NCI-H526 (cell line): ENCODE data around the gene DNAJB12.
"Not testable (repeated sequence)": the region's sequence is repeated elsewhere in the genome, so short reads cannot be mapped to it uniquely, and the experiment has no call there.

Experiments
- DNase-seq, 2 experiments: peaks; one replicate each; lab custom pipeline; 2025; lab: John Stamatoyannopoulos, UW

DNAJB12 gene

GRCh38 chr10:72331575-72332422 lies 22.9 kb downstream of the DNAJB12 start:
- DNase-seq = peak; percentile 92 to 96

GRCh38 chr10:72330069-72330426 lies 24.7 kb downstream of the DNAJB12 start:
- DNase-seq = no peak

DNA sequence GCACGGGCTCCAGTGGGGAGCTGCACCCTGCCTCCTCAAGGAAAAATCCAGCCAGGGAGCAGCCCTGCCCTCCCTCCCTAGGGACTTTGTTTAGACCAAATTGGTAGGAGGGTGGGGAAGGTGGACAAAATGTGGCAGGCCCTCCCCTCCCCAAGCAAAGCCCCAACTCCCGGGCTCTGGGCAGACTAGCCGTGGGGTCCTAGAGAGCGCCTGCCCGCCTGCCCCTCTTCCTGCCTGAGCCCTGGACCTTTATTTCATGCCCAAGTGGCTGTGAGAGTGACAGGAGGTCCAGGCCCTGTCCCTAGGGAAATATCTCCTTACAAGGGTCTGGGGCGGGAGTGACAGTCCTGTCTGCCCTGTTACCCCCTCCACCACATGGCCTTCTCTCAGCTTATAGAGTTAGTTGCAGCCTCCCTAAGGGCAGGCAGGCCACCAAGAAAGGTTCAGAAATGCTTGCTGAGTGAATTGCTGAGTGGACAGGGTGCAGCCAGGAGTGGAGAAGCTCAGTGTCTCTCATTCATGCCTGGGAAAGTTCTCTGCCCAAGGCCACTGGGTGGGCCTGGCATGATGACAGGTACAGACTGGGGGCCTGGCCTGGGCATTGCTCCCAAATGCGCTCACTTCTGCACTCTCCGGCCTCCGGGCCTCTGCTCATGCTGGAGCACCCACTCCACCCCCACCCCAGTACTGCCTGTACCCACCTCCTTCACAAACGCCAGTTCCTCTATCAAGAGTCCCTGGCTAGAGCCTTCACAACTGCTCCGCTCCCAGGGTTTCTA lies 25.2 kb downstream of the DNAJB12 start:
- no peak for DNase-seq

- DNase-seq = no peak
Measured at GRCh38 chr10:72328829-72329204, 25.9 kb downstream of the DNAJB12 start.

GRCh38 chr10:72328045-72328828 lies 26.5 kb downstream of the DNAJB12 start:
- DNase-seq = peak in 1 of 2 experiments; percentile 67

DNA sequence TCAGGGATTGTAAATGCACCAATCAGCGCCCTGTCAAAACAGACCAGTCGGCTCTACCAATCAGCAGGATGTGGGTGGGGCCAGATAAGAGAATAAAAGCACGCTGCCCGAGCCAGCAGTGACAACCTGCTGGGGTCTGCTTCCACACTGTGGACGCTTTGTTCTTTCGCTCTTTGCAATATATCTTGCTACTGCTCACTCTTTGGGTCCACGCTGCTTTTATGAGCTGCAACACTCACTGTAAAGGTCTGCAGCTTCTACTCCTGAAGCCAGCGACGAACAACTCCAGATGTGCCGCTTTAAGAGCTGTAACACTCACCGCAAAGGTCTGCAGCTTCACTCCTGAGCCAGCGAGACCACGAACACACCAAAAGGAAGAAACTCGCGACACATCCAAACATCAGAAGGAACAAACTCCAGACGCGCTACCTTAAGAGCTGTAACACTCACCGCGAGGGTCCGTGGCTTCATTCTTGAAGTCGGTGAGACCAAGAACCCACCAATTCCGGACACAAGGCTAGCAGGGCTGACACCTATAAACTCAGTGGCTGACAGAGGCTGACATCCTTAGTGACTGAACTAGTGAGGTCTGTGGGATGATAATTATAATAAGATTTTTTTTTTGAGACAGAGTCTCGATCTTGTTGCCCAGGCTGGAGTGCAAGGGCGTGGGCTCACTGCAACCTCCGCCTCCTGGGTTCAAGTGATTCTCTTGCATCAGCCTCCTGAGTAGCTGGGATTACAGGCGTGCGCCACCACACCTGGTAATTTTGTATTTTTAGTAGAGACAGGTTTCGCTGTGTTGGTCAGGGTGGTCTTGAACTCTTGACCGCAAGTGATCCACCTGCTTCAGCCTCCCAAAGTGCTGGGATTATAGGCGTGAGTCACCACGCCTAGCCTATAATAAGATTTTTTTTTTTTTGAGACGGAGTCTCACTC lies 27.8 kb downstream of the DNAJB12 start:
- DNase-seq = not testable (repeated sequence)

- DNase-seq = peak; percentile 64 to 87
Measured at GRCh38 chr10:72325243-72326175, 29.2 kb downstream of the DNAJB12 start.

GRCh38 chr10:72323771-72324191 lies 30.9 kb downstream of the DNAJB12 start:
- no peak for DNase-seq

DNA sequence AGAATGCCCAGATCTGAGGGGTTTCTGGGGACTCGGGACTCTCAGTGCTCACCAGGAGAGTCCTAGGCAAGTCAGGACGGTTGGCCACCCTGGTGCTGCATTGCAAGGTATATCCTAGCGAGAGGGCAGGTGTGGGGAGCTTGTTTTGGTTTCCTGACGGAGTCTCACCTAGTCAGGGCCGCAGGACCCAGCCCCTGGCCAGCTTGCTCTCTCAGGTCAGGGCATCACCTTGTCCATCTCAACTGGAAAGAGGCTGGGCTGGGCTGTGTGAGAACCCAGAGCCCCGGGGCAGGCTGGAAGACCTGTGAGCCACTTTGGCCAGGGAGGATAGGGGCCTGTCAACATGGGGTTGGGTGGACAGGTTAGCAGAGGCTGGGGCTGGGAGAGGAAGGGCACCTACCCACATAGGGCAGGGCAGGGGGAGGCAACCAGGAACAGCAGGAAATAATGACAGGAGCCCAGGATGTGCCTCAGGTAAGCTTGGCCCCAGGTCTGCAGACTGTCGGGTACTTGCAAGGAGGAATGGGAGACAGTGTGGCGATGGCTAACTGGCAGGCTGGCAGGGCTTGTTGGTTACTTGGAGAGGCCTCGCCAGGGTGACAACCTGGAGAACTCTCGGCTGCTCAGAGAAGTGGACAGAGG lies 31.5 kb downstream of the DNAJB12 start:
- DNase-seq = no peak

- DNase-seq = no peak
Measured at GRCh38 chr10:72322280-72323058, 32.2 kb downstream of the DNAJB12 start.

GRCh38 chr10:72322030-72322279 lies 32.8 kb downstream of the DNAJB12 start:
- DNase-seq = no peak

- DNase-seq = peak in 1 of 2 experiments; percentile 55
Measured at GRCh38 chr10:72321248-72322029, 33.3 kb downstream of the DNAJB12 start.

DNA sequence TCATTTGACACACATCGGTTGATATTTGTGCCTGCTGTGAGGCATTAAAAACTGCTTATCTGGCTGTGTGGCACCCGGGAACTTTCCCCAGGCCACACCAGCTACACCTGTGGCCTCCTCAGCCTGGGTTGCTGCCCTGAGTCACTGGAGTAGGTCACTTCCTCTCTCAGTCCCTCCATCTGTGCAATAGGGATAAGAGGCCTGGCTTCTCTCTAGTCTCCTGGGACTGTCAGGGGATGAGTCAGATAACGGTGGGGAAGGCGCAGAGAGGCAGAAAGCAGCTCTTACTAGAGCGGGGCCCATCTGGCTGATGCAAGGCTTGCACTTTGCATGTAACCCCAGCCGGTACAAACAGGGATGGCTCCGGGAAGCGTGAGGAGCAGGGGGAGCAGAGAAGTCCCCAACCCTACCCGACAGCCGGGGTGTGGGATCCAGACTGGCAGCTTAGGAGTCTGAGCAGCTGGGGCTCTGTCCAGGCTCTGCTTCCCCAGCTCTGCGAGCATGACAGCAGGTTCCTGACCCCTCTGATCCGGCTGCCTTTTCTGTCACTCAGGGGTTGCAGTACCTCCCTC lies 34.0 kb downstream of the DNAJB12 start:
- peak; percentile 82 to 83 for DNase-seq

DNA sequence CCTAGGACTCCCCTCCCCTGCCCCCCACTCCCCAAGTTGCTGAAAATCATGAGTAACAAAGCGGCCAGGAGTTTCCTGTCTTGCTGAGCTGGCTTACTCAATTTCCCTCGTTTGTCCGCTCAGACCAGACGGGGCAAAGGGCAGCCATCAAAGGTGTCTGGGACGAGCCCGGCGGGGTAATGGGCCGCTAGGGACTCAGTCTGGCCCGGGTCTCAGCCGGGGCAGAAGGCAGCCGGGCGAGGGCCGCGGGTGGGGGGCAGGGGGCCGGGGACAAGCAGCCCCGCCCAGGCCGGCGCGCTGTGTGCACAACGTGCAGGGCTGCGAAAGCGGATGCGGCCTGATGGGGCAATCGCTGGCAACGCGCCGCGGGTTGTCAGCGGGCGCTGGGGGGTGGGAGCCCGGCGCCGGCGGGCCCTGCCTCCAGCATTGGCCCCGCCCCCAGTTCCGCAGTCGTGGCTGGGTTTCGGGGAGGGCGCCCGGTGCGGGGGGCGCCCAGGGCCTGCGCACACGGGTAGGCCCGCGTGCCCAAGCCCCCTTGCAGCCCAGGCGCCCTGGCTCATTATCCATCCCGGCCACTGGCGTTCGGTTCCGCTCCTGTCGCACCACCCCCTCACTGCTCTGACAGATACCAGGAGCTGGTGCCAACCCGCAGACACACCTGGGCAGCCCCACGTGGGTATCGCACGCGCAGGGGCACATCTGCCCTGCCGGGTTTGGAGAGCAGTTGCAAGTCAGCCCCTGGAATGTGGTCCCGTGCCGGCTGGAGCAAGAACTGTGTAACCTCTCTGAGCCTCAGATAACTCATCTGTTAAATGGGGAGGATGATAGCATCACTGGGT lies 35.1 kb downstream of the DNAJB12 start:
- DNase-seq = peak in 1 of 2 experiments; percentile 57

- no peak for DNase-seq
Measured at GRCh38 chr10:72318418-72319262, 36.1 kb downstream of the DNAJB12 start.
